Peyer's patch (tissue), 4 donors: Measurements from ENCODE around the gene USP47.

Experiments
- POLR2A ChIP-seq, 2 donors: fragments of 450-650 bp; IDR thresholded peaks; one replicate each; pipeline ENCODE4 v1.5.1; 2017; ENCODE audit warnings: antibody characterized with exemption in 2 of 2, mild to moderate bottlenecking in 2 of 2, moderate library complexity in 2 of 2
- TF ChIP-seq, protein P1 (sequence below), 6 experiments: fragments of 450-650 bp in 4 of 6; fragments of 200-600 bp in 2 of 6; sonication (generic) in 1 of 6; IDR thresholded peaks; one replicate each; pipeline ENCODE4 v1.5.1; 2017 to 2019; ENCODE audit warnings: antibody characterized with exemption in 6 of 6, mild to moderate bottlenecking in 3 of 6, moderate library complexity in 1 of 6

- TF ChIP-seq POLR2A (IDR thresholded peaks at IDR 0.05), result no peak
- TF ChIP-seq, protein P1, sequence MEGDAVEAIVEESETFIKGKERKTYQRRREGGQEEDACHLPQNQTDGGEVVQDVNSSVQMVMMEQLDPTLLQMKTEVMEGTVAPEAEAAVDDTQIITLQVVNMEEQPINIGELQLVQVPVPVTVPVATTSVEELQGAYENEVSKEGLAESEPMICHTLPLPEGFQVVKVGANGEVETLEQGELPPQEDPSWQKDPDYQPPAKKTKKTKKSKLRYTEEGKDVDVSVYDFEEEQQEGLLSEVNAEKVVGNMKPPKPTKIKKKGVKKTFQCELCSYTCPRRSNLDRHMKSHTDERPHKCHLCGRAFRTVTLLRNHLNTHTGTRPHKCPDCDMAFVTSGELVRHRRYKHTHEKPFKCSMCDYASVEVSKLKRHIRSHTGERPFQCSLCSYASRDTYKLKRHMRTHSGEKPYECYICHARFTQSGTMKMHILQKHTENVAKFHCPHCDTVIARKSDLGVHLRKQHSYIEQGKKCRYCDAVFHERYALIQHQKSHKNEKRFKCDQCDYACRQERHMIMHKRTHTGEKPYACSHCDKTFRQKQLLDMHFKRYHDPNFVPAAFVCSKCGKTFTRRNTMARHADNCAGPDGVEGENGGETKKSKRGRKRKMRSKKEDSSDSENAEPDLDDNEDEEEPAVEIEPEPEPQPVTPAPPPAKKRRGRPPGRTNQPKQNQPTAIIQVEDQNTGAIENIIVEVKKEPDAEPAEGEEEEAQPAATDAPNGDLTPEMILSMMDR (IDR thresholded peaks at IDR 0.05), result no peak
Observed at GRCh38 chr11:11965192-11965591, 123.4 kb downstream of the USP47 start.
